ENCODE results near the gene SMURF2. TPM values are rescaled to one million over a fixed set of nuclear protein-coding genes. Genes with fewer than 3 reads are reported as not detected.
A peak's percentile ranks its signal among the peaks of the same experiment; 100 is the strongest.

The SMURF2 gene
- total and polyA plus RNA-seq, 9 of the 15 experiments (the other 6 are each of a cell fraction or from before 2014, with no cell fraction given) = 3.8 to 22.0 (median 14.8) TPM

DNA sequence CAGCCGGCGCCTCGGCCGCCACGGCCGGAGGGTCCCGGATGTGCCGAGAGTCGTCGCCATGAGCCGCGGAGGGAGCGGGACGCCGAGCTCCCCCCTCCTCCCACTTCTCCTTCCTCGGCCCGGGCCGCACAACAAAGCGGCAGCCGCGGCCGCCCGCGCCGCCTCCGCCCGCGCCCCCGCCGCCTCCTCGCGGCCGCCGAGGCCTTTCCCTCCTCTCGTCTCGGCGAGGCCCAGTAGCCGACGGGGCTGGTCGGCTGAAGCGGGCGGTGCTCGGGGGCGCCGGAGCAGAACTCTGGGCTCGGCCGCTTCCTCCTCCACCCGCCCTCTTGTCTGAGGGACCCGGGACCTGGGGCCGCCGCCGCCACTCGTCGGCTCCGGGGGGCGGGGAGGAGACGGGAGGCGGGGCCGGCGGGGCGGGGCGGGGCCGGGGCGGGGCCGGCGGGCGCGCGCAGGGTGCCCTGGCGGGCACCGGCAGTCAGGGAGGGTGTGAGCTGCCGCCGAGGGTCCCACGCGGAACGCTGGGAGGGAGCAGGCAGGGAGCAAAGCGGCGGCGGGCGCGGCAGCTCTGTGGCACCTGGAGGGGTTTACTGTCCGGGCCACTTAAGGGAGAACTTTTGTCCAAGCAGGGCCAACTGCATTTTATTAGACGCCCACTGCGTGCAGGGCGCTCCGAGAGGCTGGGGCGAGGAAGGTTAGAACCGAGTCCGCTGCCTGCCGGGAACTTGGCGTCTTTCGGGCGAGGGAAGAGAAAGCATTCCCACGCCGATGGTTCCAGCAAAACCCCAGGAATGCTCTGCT is at the start of gene SMURF2 (continued):
- TF ChIP-seq, protein P1, sequence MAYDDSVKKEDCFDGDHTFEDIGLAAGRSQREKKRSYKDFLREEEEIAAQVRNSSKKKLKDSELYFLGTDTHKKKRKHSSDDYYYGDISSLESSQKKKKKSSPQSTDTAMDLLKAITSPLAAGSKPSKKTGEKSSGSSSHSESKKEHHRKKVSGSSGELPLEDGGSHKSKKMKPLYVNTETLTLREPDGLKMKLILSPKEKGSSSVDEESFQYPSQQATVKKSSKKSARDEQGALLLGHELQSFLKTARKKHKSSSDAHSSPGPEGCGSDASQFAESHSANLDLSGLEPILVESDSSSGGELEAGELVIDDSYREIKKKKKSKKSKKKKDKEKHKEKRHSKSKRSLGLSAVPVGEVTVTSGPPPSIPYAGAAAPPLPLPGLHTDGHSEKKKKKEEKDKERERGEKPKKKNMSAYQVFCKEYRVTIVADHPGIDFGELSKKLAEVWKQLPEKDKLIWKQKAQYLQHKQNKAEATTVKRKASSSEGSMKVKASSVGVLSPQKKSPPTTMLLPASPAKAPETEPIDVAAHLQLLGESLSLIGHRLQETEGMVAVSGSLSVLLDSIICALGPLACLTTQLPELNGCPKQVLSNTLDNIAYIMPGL (CRISPR knock-in tag; IDR thresholded peaks at IDR 0.05) = no peak
- TF ChIP-seq WHSC1 (IDR thresholded peaks at IDR 0.05; ENCODE audit: low read length) (no peak), LEF1 (IDR thresholded peaks at IDR 0.05) (no peak), CEBPB (tag; IDR thresholded peaks at IDR 0.05) (no peak), ZNF143 (CRISPR knock-in tag; IDR thresholded peaks at IDR 0.05) (no peak), TEAD4 (IDR thresholded peaks at IDR 0.05; ENCODE audit: low read length) (no peak), TEAD4 (CRISPR knock-in tag; IDR thresholded peaks at IDR 0.05; ENCODE audit: borderline replicate concordance) (no peak), CCAR2 (IDR thresholded peaks at IDR 0.05; ENCODE audit: low read depth, low read length) (no peak), HNRNPK (IDR thresholded peaks at IDR 0.05; ENCODE audit: low read depth, low read length, poor library complexity, severe bottlenecking) (no peak), ZNF695 (CRISPR knock-in tag; IDR thresholded peaks at IDR 0.05) (no peak), KDM5B (IDR thresholded peaks at IDR 0.05; ENCODE audit: insufficient replicate concordance, low read depth, low read length) (peak; percentile 75), TBP (optimal IDR thresholded peaks at IDR 0.05; ENCODE audit: low read depth, low read length) (peak; percentile 50), MXI1 (IDR thresholded peaks at IDR 0.05; ENCODE audit: low read depth, low read length) (no peak), ZKSCAN8 (CRISPR knock-in tag; IDR thresholded peaks at IDR 0.05) (peak; percentile 92; the same call in 1 of the 2 replicates), MTA2 (IDR thresholded peaks at IDR 0.05; ENCODE audit: low read depth) (no peak), ZNF668 (CRISPR knock-in tag; IDR thresholded peaks at IDR 0.05) (no peak), POLR2AphosphoS5 (IDR thresholded peaks at IDR 0.05; ENCODE audit: control insufficient read depth, insufficient read depth, low read depth, low read length) (peak; percentile 57; the same call in 1 of the 2 replicates), ARID1B (IDR thresholded peaks at IDR 0.05) (no peak)
- TF ChIP-seq, protein P2, sequence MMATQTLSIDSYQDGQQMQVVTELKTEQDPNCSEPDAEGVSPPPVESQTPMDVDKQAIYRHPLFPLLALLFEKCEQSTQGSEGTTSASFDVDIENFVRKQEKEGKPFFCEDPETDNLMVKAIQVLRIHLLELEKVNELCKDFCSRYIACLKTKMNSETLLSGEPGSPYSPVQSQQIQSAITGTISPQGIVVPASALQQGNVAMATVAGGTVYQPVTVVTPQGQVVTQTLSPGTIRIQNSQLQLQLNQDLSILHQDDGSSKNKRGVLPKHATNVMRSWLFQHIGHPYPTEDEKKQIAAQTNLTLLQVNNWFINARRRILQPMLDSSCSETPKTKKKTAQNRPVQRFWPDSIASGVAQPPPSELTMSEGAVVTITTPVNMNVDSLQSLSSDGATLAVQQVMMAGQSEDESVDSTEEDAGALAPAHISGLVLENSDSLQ (IDR thresholded peaks at IDR 0.05) = no peak
- TF ChIP-seq, protein P3, sequence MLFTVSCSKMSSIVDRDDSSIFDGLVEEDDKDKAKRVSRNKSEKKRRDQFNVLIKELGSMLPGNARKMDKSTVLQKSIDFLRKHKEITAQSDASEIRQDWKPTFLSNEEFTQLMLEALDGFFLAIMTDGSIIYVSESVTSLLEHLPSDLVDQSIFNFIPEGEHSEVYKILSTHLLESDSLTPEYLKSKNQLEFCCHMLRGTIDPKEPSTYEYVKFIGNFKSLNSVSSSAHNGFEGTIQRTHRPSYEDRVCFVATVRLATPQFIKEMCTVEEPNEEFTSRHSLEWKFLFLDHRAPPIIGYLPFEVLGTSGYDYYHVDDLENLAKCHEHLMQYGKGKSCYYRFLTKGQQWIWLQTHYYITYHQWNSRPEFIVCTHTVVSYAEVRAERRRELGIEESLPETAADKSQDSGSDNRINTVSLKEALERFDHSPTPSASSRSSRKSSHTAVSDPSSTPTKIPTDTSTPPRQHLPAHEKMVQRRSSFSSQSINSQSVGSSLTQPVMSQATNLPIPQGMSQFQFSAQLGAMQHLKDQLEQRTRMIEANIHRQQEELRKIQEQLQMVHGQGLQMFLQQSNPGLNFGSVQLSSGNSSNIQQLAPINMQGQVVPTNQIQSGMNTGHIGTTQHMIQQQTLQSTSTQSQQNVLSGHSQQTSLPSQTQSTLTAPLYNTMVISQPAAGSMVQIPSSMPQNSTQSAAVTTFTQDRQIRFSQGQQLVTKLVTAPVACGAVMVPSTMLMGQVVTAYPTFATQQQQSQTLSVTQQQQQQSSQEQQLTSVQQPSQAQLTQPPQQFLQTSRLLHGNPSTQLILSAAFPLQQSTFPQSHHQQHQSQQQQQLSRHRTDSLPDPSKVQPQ (CRISPR knock-in tag; IDR thresholded peaks at IDR 0.05; ENCODE audit: borderline replicate concordance) = no peak
- TF ChIP-seq, protein P4, sequence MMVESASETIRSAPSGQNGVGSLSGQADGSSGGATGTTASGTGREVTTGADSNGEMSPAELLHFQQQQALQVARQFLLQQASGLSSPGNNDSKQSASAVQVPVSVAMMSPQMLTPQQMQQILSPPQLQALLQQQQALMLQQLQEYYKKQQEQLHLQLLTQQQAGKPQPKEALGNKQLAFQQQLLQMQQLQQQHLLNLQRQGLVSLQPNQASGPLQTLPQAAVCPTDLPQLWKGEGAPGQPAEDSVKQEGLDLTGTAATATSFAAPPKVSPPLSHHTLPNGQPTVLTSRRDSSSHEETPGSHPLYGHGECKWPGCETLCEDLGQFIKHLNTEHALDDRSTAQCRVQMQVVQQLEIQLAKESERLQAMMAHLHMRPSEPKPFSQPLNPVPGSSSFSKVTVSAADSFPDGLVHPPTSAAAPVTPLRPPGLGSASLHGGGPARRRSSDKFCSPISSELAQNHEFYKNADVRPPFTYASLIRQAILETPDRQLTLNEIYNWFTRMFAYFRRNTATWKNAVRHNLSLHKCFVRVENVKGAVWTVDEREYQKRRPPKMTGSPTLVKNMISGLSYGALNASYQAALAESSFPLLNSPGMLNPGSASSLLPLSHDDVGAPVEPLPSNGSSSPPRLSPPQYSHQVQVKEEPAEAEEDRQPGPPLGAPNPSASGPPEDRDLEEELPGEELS (CRISPR knock-in tag; IDR thresholded peaks at IDR 0.05; ENCODE audit: borderline replicate concordance) = no peak

All from K562 (cell line).